ENCODE data around the gene MPDZ. TPM values are rescaled to one million over a fixed set of nuclear protein-coding genes. Genes with fewer than 3 reads are reported as not detected.

The MPDZ gene
- total RNA-seq, 2 donors from 2014 or later: 26.9 to 61.5 TPM

DNA sequence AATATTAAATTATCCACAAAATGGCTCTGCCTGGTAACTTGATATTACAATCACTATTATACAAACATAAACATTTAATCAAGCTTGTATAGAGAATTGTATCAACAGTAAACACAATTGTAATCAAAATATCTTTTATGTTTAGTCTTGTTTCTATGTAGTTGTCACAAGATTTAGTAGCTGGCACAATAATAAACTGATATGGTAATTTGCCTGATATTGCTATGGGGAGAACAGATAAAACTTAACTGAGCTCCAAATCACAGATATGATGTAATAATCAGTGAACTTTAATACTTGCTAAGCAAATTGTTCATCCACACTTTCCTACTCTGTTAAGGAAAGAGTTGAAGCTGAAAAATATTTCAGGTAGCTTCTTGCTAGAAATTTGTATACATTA lies 189.8 kb downstream of the MPDZ start:
- H3K9me3 ChIP-seq: no peaks in the 10 kb centered on the region
- DNase-seq (ENCODE audit: low spot score): no peak
- no peaks in the 10 kb centered on the region for H3K27me3 ChIP-seq (replicated peaks; ENCODE audit: insufficient read depth)
- H3K36me3 ChIP-seq: no peaks in the 10 kb centered on the region
- no peak overlapping the region for H3K4me3 ChIP-seq
- TF ChIP-seq POLR2A (IDR thresholded peaks at IDR 0.05) (no peak), POLR2AphosphoS5 (IDR thresholded peaks at IDR 0.05) (no peak)
- TF ChIP-seq, protein P1, sequence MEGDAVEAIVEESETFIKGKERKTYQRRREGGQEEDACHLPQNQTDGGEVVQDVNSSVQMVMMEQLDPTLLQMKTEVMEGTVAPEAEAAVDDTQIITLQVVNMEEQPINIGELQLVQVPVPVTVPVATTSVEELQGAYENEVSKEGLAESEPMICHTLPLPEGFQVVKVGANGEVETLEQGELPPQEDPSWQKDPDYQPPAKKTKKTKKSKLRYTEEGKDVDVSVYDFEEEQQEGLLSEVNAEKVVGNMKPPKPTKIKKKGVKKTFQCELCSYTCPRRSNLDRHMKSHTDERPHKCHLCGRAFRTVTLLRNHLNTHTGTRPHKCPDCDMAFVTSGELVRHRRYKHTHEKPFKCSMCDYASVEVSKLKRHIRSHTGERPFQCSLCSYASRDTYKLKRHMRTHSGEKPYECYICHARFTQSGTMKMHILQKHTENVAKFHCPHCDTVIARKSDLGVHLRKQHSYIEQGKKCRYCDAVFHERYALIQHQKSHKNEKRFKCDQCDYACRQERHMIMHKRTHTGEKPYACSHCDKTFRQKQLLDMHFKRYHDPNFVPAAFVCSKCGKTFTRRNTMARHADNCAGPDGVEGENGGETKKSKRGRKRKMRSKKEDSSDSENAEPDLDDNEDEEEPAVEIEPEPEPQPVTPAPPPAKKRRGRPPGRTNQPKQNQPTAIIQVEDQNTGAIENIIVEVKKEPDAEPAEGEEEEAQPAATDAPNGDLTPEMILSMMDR (IDR thresholded peaks at IDR 0.05): no peak
- no peak overlapping the region for H3K27ac ChIP-seq
- H3K4me1 ChIP-seq (replicated peaks): no peaks in the 10 kb centered on the region
- intact Hi-C loops (cut with DNase I): loop anchor here (5.0 kb wide), 2 partner anchors 57 to 367 kb away; no protein-coding TSS in a partner anchor

GRCh38 chr9:13088720-13089427 lies 190.6 kb downstream of the MPDZ start:
- Histone ChIP-seq H3K4me3 (no peak overlapping the region), H3K27ac (peak overlapping the region in 1 of 2 donors; percentile 6), H3K27me3 (replicated peaks; ENCODE audit: insufficient read depth) (no peaks in the 10 kb centered on the region), H3K36me3 (no peaks in the 10 kb centered on the region), H3K9me3 (no peaks in the 10 kb centered on the region), H3K4me1 (replicated peaks) (peaks cover 6% of the 10 kb centered on the region)
- TF ChIP-seq POLR2A (IDR thresholded peaks at IDR 0.05) (no peak), POLR2AphosphoS5 (IDR thresholded peaks at IDR 0.05) (no peak)
- TF ChIP-seq, protein P1 (IDR thresholded peaks at IDR 0.05): peak; percentile 53 to 90 (median 69)
- 16% methylated on average over 10 of the region's 10 CpGs for WGBS
- intact Hi-C loops (cut with DNase I): loop anchor here (5.0 kb wide), 2 partner anchors 57 to 367 kb away; no protein-coding TSS in a partner anchor
- peak; percentile 43 for DNase-seq (ENCODE audit: low spot score)

GRCh38 chr9:13083963-13084528 lies 195.4 kb downstream of the MPDZ start:
- TF ChIP-seq, protein P1 (IDR thresholded peaks at IDR 0.05): no peak
- TF ChIP-seq POLR2A (IDR thresholded peaks at IDR 0.05) (no peak), POLR2AphosphoS5 (IDR thresholded peaks at IDR 0.05) (no peak)
- intact Hi-C loops (cut with DNase I): no loop called here
- 15% methylated on average over 1 of the region's 1 CpG for WGBS

DNA sequence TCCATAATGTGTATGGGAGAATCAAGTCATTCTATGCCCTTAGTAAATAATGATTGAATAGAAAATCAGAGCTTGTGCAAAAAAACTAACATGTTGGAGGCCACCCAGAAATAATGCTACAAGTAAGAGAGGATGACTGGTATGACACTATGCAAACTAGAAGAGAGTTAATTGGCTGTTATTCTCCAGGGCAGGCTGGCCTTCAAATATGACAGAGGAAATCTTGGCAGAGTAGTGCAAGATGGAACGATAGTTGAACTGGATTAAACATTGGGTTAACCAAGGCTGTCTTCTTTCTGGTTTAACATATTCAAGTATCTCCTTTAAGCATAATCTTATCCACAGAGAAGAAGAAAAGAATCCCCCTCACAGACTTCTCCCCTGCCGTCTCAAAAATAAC lies 196.1 kb downstream of the MPDZ start:
- intact Hi-C loops (cut with DNase I): no loop called here

More at GRCh38 chr9:13083963-13084528, 195.4 kb downstream of the MPDZ start:
- Histone ChIP-seq H3K36me3 (no peaks in the 10 kb centered on the region), H3K4me3 (no peak overlapping the region), H3K9me3 (no peaks in the 10 kb centered on the region), H3K27me3 (replicated peaks; ENCODE audit: insufficient read depth) (no peaks in the 10 kb centered on the region), H3K4me1 (replicated peaks) (peaks cover 6% of the 10 kb centered on the region), H3K27ac (peak overlapping the region; percentile 12 to 54)
- DNase-seq (ENCODE audit: low spot score): no peak

More for the DNA sequence above, 196.1 kb downstream of the MPDZ start:
- Histone ChIP-seq H3K27ac (peak overlapping the region; percentile 12 to 54), H3K4me1 (replicated peaks) (peaks cover 6% of the 10 kb centered on the region), H3K9me3 (no peaks in the 10 kb centered on the region), H3K4me3 (no peak overlapping the region), H3K27me3 (replicated peaks; ENCODE audit: insufficient read depth) (no peaks in the 10 kb centered on the region), H3K36me3 (no peaks in the 10 kb centered on the region)
- TF ChIP-seq, protein P1 (IDR thresholded peaks at IDR 0.05): no peak
- no peak for TF ChIP-seq POLR2AphosphoS5 (IDR thresholded peaks at IDR 0.05)
- no peak for TF ChIP-seq POLR2A (IDR thresholded peaks at IDR 0.05)
- WGBS: 33% methylated on average over 2 of the region's 2 CpGs
- DNase-seq (ENCODE audit: low spot score): no peak
